NCI-H187 treated with DMSO at 0.1 percent for 48 hours (cell line): ENCODE data around the gene ATG9A.

Experiments used
- DNase-seq: peaks from one replicate; lab custom pipeline; 2025; lab: John Stamatoyannopoulos, UW

ATG9A gene

GRCh38 chr2:219177552-219178376, 51.7 kb downstream of the ATG9A start, which contains the start of gene RETREG2:
Gene RETREG2, plus strand, starts transcription at chr2:219178275. Its CDS starts 78 bp downstream, at chr2:219178353.
- DNase-seq = no peak

DNA sequence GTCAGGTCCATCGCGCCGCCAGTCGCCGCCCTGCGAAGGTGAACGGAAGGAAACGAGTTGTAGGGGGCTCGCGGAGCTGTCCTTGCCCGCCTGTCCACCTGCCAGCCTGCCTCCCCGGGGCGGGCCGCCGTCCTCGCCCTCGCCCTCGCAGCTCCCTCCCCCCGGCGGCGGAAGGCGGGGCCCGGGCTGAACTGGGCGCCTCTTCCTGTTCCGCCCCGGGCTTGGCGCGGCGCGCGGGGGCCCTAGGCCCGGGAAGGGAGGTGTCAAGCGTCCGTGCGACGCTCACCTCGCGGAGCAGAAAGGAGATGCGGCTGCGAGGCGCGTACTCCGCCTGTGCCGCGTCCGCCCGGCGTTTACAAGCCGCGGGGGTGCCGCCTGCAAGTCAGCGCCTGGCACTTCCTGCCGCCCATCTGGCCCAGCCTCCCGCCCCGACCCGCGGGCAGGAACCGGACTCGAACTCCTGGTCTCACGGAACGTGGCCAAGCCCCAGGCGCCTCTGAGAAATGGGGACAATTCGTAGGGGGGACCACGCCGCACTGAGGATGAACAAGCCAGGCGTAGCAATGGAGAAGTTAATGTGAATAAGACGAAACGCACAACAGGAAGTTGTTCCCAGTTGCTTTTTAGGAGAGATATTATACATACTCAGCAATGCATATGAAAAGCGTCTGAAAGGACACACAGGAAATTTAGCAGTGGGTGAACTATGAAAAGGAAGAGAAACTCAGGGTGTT, 52.5 kb downstream of the ATG9A start, which contains the start of gene CNPPD1:
Gene CNPPD1 (minus strand): TSS at position 108 of the 734 bp plus-strand sequence. CDS start 97 bp downstream, at position 11.
- DNase-seq = no peak

- no peak for DNase-seq
Measured at GRCh38 chr2:219175928-219176817, 53.3 kb downstream of the ATG9A start.

DNA sequence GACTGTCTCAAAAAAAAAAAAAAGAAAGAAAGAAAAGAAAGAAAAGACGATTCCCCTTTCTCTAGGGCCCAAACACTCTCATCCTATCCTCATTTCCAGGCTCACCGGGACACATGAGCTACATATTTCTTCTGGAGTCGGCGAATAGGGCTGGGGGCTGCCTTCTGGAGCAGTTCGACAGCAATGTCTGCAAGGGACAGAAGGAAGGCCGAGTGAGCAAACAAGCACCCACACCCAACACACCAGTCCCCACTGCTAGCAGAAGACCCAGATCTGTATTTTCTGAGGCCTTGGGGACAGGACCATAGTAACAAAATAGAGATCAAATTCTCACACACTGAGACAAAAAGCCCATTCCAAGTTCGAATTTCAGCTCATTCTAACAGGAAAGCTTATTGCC, 54.0 kb downstream of the ATG9A start:
- DNase-seq = no peak

GRCh38 chr2:219174801-219175200, 54.6 kb downstream of the ATG9A start:
- DNase-seq = no peak

DNA sequence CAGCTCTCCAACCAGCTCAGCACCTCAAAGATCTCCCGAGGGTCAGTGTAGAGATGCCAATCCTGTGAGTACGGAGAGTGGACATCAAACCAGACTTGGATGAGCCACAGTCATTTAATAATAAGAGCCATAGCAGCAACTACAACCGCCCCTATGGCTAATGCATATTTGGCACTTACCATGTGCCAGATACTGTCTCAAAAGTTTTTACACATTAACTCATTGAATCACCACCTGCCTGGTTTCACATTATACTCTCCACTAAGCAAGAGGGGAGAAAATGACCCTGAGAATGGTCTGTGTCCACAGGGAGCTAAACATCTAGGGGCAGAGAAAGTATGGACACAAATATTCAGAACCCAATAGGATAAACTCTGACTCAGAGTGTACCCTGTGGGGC, 55.3 kb downstream of the ATG9A start:
- DNase-seq = no peak

DNA sequence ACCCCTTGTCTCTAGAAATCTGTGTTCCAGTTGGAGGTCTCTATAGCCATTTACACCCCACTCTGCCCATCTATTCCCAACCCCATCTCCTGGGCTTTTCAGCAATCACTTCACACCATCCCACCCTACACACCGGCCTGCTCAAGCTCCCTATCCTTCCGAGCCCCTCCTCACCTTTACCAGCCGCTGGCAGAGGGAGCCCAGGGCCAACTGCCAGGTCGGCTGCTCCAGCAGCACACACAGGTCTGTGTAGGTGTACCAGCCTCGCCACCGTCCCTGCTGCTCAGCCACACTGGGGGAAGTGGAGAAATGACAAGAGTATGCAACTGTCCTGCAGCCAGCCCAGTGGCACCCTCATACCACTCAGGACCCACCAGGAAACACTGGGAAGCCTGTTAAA, 56.3 kb downstream of the ATG9A start:
- no peak for DNase-seq

DNA sequence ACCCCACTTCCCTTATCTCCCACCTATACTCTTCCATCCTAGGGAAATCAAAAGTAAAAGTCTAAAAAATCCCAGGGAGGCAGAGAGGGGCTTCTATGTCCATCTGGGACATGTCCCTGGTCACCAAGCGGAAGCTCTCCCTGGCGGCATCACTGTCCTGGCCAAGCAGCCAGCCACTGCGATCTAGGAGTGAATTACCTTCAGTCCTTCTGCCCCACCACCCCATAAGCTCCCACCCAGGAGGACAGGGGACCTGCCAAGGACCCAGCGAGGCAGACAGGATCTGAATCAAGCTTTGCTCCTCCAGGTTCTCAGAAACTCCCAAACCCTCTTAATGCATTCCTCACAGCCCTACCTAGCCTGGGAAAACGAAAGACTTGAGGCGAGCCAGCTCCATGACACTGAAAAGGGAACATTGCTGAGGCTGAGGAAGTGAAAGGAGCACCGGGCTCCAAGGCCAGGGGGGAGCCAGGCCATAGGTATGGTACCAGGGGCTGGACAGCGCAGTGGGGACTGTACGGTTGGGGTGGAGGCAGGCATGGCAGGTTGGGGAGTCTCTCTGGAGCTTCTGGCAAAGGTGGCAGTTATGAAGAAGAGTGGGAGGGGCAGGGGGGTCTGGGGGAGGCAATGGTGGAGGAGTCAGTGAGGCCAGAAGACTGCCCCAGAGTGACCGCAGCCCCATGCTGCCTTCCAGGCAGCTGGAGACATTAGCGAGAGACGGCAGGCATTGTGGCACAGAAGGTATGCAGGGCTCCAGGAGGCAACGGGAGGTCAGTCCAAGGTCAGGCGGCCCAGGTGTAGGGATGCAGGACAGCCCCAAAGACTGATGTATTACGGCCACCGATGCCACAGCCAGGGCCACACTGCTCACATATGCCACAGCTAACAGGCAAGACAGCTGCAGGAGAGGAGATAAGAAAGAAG, 56.9 kb downstream of the ATG9A start:
- DNase-seq = no peak

- DNase-seq = no peak
Measured at GRCh38 chr2:219171231-219171651, 58.2 kb downstream of the ATG9A start.

- no peak for DNase-seq
Measured at GRCh38 chr2:219169930-219170654, 59.3 kb downstream of the ATG9A start, which contains the start of gene SLC23A3. Gene SLC23A3, minus strand, starts transcription at chr2:219170029. Its CDS starts 45 bp downstream, at chr2:219169984.
